ENCODE results near the gene ZC3H18.

Gene ZC3H18

DNA sequence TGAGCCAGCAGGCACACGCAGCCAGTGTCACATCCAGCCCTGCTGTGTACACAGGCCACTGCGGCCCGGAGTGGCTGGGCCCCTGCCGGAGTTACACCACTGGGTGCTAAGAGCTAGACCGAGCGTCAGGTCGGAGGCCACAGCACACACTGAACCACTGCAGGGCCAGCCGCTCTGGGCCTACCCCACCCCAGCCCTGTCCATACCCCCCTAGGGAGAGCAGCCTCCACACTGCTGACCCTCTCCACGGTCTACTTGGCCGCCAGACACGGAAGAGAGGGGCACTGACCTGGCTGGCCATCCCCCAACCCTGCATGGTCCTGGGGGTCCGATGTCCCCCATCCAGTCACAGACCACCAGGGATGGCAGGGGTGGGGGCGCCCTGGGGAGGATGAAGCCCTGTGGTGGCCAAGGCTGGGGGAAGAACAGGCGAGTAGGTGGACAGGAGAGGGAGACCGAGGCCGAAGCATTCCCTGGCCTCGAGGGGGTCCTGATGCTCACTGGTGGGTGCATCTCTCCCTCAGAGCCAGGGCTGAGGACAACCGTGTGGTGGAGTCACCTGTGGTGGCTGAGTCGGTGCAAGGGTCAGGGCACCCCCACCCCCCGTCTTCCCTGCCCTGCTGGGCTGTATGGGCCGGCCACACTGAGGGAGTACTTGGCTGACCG lies 34.9 kb upstream of the ZC3H18 start:
- Histone ChIP-seq H3K4me2 (ENCODE audit: low read length) (peak overlapping the region; percentile 93), H3K4me1 (ENCODE audit: control insufficient read depth, low read length) (peaks cover 17% of the 10 kb centered on the region), H3K9me3 (ENCODE audit: control insufficient read depth, insufficient read depth, low read length) (no peaks in the 10 kb centered on the region), H3F3A (ENCODE audit: control insufficient read depth, insufficient read depth) (peaks cover 8% of the 10 kb centered on the region), H3K79me2 (ENCODE audit: control insufficient read depth, low read length) (peaks cover 10% of the 10 kb centered on the region), H3K36me3 (ENCODE audit: control insufficient read depth, low read length) (no peaks in the 10 kb centered on the region; the same call in 1 of the 2 replicates), H3K27me3 (ENCODE audit: control insufficient read depth, low read length) (no peaks in the 10 kb centered on the region), H3K9me2 (replicated peaks; ENCODE audit: control insufficient read depth, low read length) (no peaks in the 10 kb centered on the region), H3K4me3 (ENCODE audit: low read length) (peak overlapping the region; percentile 82), H4K20me1 (ENCODE audit: control insufficient read depth, insufficient read depth, low read depth, low read length) (no peaks in the 10 kb centered on the region), H3K27ac (ENCODE audit: low read depth, low read length) (no peak overlapping the region)
- TF ChIP-seq EZH2phosphoT487 (IDR thresholded peaks at IDR 0.05; ENCODE audit: borderline replicate concordance, low read length): no peak
- TF ChIP-seq, protein P1, sequence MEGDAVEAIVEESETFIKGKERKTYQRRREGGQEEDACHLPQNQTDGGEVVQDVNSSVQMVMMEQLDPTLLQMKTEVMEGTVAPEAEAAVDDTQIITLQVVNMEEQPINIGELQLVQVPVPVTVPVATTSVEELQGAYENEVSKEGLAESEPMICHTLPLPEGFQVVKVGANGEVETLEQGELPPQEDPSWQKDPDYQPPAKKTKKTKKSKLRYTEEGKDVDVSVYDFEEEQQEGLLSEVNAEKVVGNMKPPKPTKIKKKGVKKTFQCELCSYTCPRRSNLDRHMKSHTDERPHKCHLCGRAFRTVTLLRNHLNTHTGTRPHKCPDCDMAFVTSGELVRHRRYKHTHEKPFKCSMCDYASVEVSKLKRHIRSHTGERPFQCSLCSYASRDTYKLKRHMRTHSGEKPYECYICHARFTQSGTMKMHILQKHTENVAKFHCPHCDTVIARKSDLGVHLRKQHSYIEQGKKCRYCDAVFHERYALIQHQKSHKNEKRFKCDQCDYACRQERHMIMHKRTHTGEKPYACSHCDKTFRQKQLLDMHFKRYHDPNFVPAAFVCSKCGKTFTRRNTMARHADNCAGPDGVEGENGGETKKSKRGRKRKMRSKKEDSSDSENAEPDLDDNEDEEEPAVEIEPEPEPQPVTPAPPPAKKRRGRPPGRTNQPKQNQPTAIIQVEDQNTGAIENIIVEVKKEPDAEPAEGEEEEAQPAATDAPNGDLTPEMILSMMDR (IDR thresholded peaks at IDR 0.05; ENCODE audit: low read depth, low read length, poor library complexity, severe bottlenecking): no peak

DNA sequence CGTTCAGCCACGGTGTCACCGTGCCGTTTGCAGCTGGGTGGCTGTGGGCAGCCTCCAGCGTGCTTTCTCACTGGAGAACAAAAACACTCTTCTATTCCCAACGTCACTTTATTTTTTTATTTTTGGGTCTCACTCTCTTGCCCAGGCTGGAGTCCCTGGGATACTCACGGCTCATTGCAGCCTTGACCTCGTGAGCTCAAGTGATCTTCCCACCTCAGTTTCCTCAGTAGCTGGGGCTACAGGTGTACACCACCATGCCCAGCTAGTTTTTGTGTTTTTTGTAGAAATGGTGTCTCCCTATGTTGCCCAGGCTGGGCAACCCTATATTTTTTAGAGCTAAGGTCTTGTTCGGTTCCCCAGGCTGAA lies 34.4 kb upstream of the ZC3H18 start:
- Histone ChIP-seq H4K20me1 (ENCODE audit: control insufficient read depth, insufficient read depth, low read depth, low read length) (no peaks in the 10 kb centered on the region), H3K36me3 (ENCODE audit: control insufficient read depth, low read length) (no peaks in the 10 kb centered on the region; the same call in 1 of the 2 replicates), H3K79me2 (ENCODE audit: control insufficient read depth, low read length) (peaks cover 10% of the 10 kb centered on the region), H3F3A (ENCODE audit: control insufficient read depth, insufficient read depth) (peaks cover 4% of the 10 kb centered on the region), H3K9me2 (replicated peaks; ENCODE audit: control insufficient read depth, low read length) (no peaks in the 10 kb centered on the region), H3K27ac (ENCODE audit: low read depth, low read length) (no peak overlapping the region), H3K27me3 (ENCODE audit: control insufficient read depth, low read length) (no peaks in the 10 kb centered on the region), H3K4me1 (ENCODE audit: control insufficient read depth, low read length) (peaks cover 17% of the 10 kb centered on the region), H3K9me3 (ENCODE audit: control insufficient read depth, insufficient read depth, low read length) (no peaks in the 10 kb centered on the region), H3K4me2 (ENCODE audit: low read length) (no peak overlapping the region), H3K4me3 (ENCODE audit: low read length) (no peak overlapping the region)
- TF ChIP-seq EZH2phosphoT487 (IDR thresholded peaks at IDR 0.05; ENCODE audit: borderline replicate concordance, low read length): no peak
- TF ChIP-seq, protein P1 (IDR thresholded peaks at IDR 0.05; ENCODE audit: low read depth, low read length, poor library complexity, severe bottlenecking): no peak

DNA sequence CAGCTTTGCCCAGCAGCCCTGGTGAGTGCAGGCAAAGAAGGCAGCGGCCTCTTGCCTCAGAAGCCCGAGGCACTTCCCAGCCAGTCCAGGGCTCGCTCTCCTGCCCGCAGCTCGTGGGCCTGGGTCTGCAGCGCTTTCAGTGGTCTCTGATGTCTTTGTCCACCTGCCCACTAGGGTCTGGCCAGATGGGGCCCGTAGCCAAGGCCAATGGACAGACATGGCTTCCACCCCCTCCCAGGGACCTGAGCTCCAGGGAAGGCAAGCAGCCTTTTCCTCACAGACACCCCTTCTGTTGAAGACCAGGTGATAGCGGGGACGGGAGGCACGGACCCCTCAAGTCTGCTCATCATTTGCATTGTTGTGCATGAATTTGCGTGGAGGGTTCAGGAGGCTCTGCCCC lies 33.7 kb upstream of the ZC3H18 start:
- Histone ChIP-seq H3F3A (ENCODE audit: control insufficient read depth, insufficient read depth) (no peaks in the 10 kb centered on the region; the same call in 1 of the 2 replicates), H3K36me3 (ENCODE audit: control insufficient read depth, low read length) (no peaks in the 10 kb centered on the region; the same call in 1 of the 2 replicates), H3K4me2 (ENCODE audit: low read length) (no peak overlapping the region), H3K27ac (ENCODE audit: low read depth, low read length) (no peak overlapping the region), H3K4me1 (ENCODE audit: control insufficient read depth, low read length) (peaks cover 17% of the 10 kb centered on the region), H3K9me2 (replicated peaks; ENCODE audit: control insufficient read depth, low read length) (no peaks in the 10 kb centered on the region), H3K27me3 (ENCODE audit: control insufficient read depth, low read length) (no peaks in the 10 kb centered on the region), H4K20me1 (ENCODE audit: control insufficient read depth, insufficient read depth, low read depth, low read length) (no peaks in the 10 kb centered on the region), H3K9me3 (ENCODE audit: control insufficient read depth, insufficient read depth, low read length) (no peaks in the 10 kb centered on the region), H3K4me3 (ENCODE audit: low read length) (no peak overlapping the region), H3K79me2 (ENCODE audit: control insufficient read depth, low read length) (peaks cover 10% of the 10 kb centered on the region)
- TF ChIP-seq EZH2phosphoT487 (IDR thresholded peaks at IDR 0.05; ENCODE audit: borderline replicate concordance, low read length): no peak
- TF ChIP-seq, protein P1 (IDR thresholded peaks at IDR 0.05; ENCODE audit: low read depth, low read length, poor library complexity, severe bottlenecking): no peak
